Astrocyte (in vitro differentiated cells and primary cell): ENCODE results near the gene DNAH17. TPM values are rescaled to one million over a fixed set of nuclear protein-coding genes. Genes with fewer than 3 reads are reported as not detected.
A peak's percentile ranks its signal among the peaks of the same experiment; 100 is the strongest.

Experiments used
- DNase-seq: peaks from one replicate; pipeline ENCODE4 v3.0.0-alpha.2; 2010; ENCODE audit warnings: low read depth
- FAIRE-seq: peaks from 2 replicates; lab custom pipeline; 2011; peaks lifted over from hg19 to GRCh38; lab: Jason Lieb, UNC
- H2AFZ ChIP-seq: 2 replicates; pipeline ENCODE4 v1.6.0; 2012; ENCODE audit warnings: low read depth, low read length, inconsistent platforms
- H3K27ac ChIP-seq: 2 replicates; pipeline ENCODE4 v1.5.1; 2011; ENCODE audit warnings: low read depth, low read length, inconsistent platforms
- H3K27me3 ChIP-seq: 2 replicates; pipeline ENCODE4 v1.6.0; 2011; ENCODE audit warnings: low read length, inconsistent platforms; ENCODE audit not compliant: insufficient read depth
- H3K36me3 ChIP-seq: 2 replicates; pipeline ENCODE4 v1.5.1; 2011; ENCODE audit warnings: low read length, inconsistent platforms; ENCODE audit not compliant: insufficient read depth
- H3K4me1 ChIP-seq: 2 replicates; pipeline ENCODE4 v1.5.1; 2011; ENCODE audit warnings: low read length, inconsistent platforms; ENCODE audit not compliant: insufficient read depth
- H3K4me2 ChIP-seq: 2 replicates; pipeline ENCODE4 v1.6.0; 2012; ENCODE audit warnings: low read length, inconsistent platforms
- H3K4me3 ChIP-seq: 2 replicates; pipeline ENCODE4 v1.5.1; 2011; ENCODE audit warnings: low read depth, mild to moderate bottlenecking, low read length, inconsistent platforms; ENCODE audit not compliant: insufficient read depth
- H3K79me2 ChIP-seq: 2 replicates; pipeline ENCODE4 v1.6.0; 2012; ENCODE audit warnings: mild to moderate bottlenecking, low read length, inconsistent platforms; ENCODE audit not compliant: insufficient read depth
- H3K9ac ChIP-seq: 2 replicates; pipeline ENCODE4 v1.6.0; 2012; ENCODE audit warnings: mild to moderate bottlenecking, low read length, inconsistent platforms
- H3K9me3 ChIP-seq: 2 replicates; pipeline ENCODE4 v1.5.1; 2012; ENCODE audit warnings: low read depth, mild to moderate bottlenecking, low read length, inconsistent platforms; ENCODE audit not compliant: insufficient read depth
- H4K20me1 ChIP-seq: 2 replicates; pipeline ENCODE4 v1.6.0; 2012; ENCODE audit warnings: low read length, inconsistent platforms; ENCODE audit not compliant: insufficient read depth
- H3K27ac Mint-ChIP-seq: one replicate; pipeline ENCODE4 v1.8.0; 2021; ENCODE audit warnings: mild to moderate bottlenecking, mixed read lengths; ENCODE audit not compliant: unreplicated experiment
- H3K27me3 Mint-ChIP-seq: one replicate; pipeline ENCODE4 v1.8.0; 2021; ENCODE audit warnings: low read depth, mixed read lengths; ENCODE audit not compliant: unreplicated experiment
- H3K36me3 Mint-ChIP-seq: one replicate; pipeline ENCODE4 v1.8.0; 2021; ENCODE audit warnings: low read depth, mixed read lengths; ENCODE audit not compliant: unreplicated experiment
- H3K4me1 Mint-ChIP-seq: one replicate; pipeline ENCODE4 v1.8.0; 2021; ENCODE audit warnings: low read depth, mixed read lengths; ENCODE audit not compliant: unreplicated experiment
- H3K4me3 Mint-ChIP-seq: one replicate; pipeline ENCODE4 v1.8.0; 2021; ENCODE audit warnings: mild to moderate bottlenecking, moderate library complexity, mixed read lengths; ENCODE audit not compliant: unreplicated experiment
- H3K9me3 Mint-ChIP-seq: one replicate; pipeline ENCODE4 v1.8.0; 2021; ENCODE audit warnings: mild to moderate bottlenecking, mixed read lengths; ENCODE audit not compliant: unreplicated experiment
- EZH2 ChIP-seq: IDR thresholded peaks from 2 replicates; pipeline ENCODE4 v1.6.1; 2012; ENCODE audit warnings: mild to moderate bottlenecking, low read length, inconsistent platforms; ENCODE audit not compliant: insufficient read depth
- total RNA-seq: library from RNA; stranded (reverse); gene quantifications from 2 replicates; pipeline ENCODE4 v1.2.1, GENCODE V29; 2021
- TF ChIP-seq, protein P1 (sequence below): IDR thresholded peaks from 2 replicates; pipeline ENCODE4 v1.5.1; 2011; ENCODE audit warnings: low read depth, mild to moderate bottlenecking, inconsistent platforms, low read length, moderate library complexity; ENCODE audit not compliant: insufficient read depth

Gene DNAH17
- total RNA-seq, 1 donor from 2014 or later, result 0.14 TPM

DNA sequence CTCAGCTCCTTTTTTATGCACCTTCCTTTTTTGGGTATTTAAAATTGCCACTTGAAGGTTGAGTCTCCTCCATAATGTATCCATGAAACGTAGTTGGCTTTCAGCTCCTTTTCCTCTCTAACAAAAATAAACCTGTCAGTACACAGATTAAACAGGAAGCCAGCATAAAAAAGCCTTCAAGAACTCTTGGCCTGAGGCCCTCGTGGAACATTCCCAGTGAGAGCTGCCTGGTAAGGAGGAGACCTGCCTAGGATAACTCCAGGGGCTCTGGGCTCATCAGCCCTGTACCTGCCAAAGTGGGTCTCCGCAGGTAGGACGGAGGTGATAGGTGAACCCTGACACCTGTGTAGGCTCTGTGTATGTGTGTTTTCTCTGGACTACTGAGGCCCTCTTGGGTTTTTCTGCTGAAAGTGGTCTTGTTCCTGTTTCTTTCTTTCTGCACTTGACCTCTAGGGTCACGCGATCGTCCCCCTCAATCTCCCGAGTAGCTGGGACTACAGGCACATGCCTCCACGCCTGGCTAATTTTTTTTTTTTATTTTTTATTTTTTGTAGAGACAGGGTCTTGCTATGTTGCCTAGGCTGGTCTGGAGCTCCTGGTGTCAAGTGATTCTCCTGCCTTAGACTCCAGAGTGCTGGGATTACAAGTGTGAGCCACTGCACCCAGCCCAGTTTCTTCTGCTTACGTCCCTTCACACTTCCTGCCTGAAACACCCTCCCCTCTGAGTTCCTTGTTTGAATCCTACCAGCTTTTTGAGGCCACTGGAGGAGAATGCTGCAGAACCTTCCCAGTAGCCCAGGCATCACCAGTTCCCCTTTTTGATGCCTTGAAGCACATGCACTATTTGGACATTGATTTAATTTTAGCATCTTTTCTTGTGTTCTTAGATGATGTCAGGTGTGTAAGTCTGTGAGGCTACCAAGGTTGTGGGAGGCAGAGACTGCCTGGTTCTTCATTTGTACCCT is 188.9 kb downstream of the DNAH17 start:
- no peak overlapping the region for H3K4me3 Mint-ChIP-seq
- no peaks in the 10 kb centered on the region for H3K9me3 Mint-ChIP-seq
- Histone ChIP-seq H3K4me2 (peak overlapping the region; percentile 23), H2AFZ (no peak overlapping the region), H3K4me3 (no peak overlapping the region), H3K9ac (no peak overlapping the region), H3K36me3 (peaks cover under 1% of the 10 kb centered on the region), H4K20me1 (peaks cover 58% of the 10 kb centered on the region), H3K27me3 (no peaks in the 10 kb centered on the region), H3K27ac (peak overlapping the region; percentile 7), H3K4me1 (peaks cover 75% of the 10 kb centered on the region), H3K9me3 (no peaks in the 10 kb centered on the region), H3K79me2 (peaks cover 92% of the 10 kb centered on the region)
- no peaks in the 10 kb centered on the region for H3K27me3 Mint-ChIP-seq
- FAIRE-seq, result no peak
- peak; percentile 60 for DNase-seq
- H3K4me1 Mint-ChIP-seq, result peaks cover 65% of the 10 kb centered on the region
- peaks cover 7% of the 10 kb centered on the region for H3K36me3 Mint-ChIP-seq
- TF ChIP-seq, protein P1, sequence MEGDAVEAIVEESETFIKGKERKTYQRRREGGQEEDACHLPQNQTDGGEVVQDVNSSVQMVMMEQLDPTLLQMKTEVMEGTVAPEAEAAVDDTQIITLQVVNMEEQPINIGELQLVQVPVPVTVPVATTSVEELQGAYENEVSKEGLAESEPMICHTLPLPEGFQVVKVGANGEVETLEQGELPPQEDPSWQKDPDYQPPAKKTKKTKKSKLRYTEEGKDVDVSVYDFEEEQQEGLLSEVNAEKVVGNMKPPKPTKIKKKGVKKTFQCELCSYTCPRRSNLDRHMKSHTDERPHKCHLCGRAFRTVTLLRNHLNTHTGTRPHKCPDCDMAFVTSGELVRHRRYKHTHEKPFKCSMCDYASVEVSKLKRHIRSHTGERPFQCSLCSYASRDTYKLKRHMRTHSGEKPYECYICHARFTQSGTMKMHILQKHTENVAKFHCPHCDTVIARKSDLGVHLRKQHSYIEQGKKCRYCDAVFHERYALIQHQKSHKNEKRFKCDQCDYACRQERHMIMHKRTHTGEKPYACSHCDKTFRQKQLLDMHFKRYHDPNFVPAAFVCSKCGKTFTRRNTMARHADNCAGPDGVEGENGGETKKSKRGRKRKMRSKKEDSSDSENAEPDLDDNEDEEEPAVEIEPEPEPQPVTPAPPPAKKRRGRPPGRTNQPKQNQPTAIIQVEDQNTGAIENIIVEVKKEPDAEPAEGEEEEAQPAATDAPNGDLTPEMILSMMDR, result no peak
- TF ChIP-seq EZH2, result no peak
- H3K27ac Mint-ChIP-seq, result peak overlapping the region; percentile 81

DNA sequence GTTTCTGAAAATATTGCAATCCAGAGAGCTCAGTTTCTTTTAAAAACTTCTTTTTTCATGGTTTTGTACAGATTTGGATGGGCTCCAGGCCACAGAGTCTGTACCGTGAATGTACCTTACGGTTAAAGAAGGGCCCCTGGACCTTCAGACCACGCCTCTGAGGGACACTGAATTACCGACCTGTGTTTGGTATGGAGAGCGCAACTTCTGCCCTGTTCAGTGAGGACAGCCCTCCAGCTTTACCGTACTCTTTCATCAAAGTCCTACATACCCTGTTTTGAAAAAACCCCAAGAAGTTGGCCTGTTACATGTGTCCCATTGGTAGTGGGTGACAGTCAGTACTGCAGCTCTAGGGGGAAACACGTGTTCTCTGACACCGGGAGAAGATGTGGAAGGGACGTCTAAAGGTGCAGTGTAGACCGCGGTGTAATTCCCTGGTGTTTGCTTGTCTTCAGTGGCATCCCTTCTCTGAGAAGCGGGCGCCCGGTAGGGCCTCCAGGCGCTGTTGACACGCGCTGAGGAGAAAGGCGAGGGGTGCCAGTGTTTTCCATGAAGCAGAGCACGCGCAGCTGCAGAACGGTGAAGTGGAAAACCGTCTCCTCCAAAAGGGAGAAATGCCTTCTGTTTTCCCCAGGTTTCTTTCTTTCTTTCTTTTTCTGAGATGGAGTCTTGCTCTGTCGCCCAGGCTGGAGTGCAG is 192.6 kb downstream of the DNAH17 start:
- Mint-ChIP-seq H3K27ac (peak overlapping the region; percentile 89), H3K4me3 (peak overlapping the region; percentile 42), H3K36me3 (peaks cover 7% of the 10 kb centered on the region), H3K9me3 (no peaks in the 10 kb centered on the region), H3K4me1 (peaks cover 61% of the 10 kb centered on the region), H3K27me3 (no peaks in the 10 kb centered on the region)
- Histone ChIP-seq H3K36me3 (no peaks in the 10 kb centered on the region), H4K20me1 (peaks cover 53% of the 10 kb centered on the region), H3K4me1 (peaks cover 65% of the 10 kb centered on the region), H3K79me2 (peaks cover 93% of the 10 kb centered on the region), H3K9ac (peak overlapping the region; percentile 72), H3K27ac (peak overlapping the region; percentile 88), H3K4me2 (peak overlapping the region; percentile 64), H3K4me3 (no peak overlapping the region), H3K9me3 (no peaks in the 10 kb centered on the region), H3K27me3 (no peaks in the 10 kb centered on the region), H2AFZ (no peak overlapping the region)
- DNase-seq (no peak), FAIRE-seq (no peak)
- TF ChIP-seq, protein P1, result no peak
- TF ChIP-seq EZH2, result no peak
